DMS153 (cell line): ENCODE measurements around the gene RAD54L2.
"Not testable (repeated sequence)": the region's sequence is repeated elsewhere in the genome, so short reads cannot be mapped to it uniquely, and the experiment has no call there.

ENCODE experiments used
- DNase-seq: peaks from one replicate; lab custom pipeline; 2025; lab: John Stamatoyannopoulos, UW

RAD54L2 gene, protein sequence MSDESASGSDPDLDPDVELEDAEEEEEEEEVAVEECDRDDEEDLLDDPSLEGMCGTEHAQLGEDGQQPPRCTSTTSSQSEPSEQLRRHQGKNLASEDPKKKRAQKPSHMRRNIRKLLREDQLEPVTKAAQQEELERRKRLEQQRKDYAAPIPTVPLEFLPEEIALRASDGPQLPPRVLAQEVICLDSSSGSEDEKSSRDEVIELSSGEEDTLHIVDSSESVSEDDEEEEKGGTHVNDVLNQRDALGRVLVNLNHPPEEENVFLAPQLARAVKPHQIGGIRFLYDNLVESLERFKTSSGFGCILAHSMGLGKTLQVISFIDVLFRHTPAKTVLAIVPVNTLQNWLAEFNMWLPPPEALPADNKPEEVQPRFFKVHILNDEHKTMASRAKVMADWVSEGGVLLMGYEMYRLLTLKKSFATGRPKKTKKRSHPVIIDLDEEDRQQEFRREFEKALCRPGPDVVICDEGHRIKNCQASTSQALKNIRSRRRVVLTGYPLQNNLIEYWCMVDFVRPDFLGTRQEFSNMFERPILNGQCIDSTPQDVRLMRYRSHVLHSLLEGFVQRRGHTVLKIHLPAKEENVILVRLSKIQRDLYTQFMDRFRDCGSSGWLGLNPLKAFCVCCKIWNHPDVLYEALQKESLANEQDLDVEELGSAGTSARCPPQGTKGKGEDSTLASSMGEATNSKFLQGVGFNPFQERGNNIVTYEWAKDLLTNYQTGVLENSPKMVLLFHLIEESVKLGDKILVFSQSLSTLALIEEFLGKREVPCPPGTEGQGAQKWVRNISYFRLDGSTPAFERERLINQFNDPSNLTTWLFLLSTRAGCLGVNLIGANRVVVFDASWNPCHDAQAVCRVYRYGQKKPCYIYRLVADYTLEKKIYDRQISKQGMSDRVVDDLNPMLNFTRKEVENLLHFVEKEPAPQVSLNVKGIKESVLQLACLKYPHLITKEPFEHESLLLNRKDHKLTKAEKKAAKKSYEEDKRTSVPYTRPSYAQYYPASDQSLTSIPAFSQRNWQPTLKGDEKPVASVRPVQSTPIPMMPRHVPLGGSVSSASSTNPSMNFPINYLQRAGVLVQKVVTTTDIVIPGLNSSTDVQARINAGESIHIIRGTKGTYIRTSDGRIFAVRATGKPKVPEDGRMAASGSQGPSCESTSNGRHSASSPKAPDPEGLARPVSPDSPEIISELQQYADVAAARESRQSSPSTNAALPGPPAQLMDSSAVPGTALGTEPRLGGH (N-terminal part only)

DNA sequence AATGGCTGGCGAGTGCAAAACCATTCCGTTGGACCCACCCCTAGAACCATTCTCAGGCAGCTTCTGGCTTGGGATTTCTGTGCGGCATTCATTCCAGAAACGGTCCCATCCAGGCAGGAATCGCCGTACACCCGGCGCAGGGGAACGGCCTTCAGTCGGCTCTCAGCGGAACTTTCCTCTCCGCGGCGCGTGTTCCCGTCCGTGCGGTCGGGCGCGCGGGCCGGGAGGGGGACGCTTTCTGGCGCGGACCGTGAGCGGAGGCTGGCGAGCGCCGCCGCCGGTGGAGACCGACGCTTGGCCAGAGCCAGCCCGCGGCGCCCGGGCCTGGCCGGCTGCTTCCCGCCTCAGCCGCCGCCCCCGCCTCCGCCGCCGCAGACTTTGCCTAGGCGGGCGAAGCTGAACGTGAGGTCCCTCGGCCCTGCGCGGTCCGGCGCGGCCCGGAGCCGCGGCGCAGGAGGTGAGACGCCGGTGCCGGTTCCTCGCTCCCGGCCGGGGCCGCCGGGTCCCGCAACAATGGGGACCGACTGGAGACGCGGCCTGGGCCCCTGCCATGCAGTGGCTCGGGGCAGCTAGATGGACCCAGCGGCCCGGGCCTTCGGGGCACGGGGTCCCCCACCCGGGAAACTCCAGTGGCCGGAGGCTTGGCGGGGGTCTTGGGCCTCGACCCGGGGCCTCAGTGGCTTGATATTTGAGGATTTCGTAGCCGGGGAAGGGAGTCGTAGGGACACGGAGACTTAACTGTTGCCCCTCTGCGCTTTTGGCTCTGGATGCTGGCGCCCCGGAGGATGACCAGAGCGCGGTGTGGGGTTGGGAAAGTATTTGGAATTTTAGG, at the start of gene RAD54L2:
Gene RAD54L2, plus strand, starts transcription at position 261 of the 832 bp plus-strand sequence. CDS start 51,702 bp downstream, outside the sequence.
- DNase-seq: peak; percentile 31

DNA sequence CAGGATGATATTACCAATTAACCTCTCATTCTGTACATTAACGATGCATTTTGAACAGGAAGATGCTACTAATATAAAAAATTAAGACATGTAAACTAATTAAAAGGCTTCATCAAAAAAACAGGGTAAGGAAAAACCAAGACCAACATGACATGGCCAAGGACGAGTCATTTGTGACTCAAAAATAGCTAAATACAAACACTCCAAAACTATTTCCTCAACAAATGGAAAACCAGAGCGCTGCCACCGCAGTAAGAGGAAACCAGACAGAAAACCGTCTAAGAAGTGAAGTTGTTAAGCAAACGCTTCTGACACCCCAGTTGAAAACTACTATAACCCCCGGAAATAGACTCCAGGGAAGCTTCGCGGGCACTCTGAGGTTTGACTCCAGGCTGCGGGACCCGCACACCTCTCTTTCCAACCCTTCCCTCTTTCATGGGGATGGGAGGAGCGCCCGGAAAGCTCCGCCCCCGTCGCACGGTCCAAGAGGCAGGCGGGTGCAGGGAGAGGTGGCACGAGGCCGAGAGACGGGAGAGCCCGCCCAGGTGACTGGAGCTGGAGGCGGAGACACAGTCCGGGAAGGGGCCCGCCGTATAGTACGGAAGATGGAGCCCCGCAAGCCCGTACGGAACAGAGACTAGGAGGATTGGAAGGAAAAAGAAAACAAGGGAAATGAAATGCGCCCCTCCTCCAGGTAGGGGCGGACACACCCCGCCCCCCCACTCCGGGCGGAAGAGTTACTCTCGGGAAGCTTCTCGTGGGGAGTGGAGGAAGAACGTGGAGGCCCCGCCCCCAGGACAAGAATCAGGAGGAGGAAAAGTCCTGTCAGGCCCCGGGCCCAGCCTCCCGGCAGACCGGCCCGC, 39.4 kb upstream of the RAD54L2 start:
- DNase-seq: peak; percentile 71

DNA sequence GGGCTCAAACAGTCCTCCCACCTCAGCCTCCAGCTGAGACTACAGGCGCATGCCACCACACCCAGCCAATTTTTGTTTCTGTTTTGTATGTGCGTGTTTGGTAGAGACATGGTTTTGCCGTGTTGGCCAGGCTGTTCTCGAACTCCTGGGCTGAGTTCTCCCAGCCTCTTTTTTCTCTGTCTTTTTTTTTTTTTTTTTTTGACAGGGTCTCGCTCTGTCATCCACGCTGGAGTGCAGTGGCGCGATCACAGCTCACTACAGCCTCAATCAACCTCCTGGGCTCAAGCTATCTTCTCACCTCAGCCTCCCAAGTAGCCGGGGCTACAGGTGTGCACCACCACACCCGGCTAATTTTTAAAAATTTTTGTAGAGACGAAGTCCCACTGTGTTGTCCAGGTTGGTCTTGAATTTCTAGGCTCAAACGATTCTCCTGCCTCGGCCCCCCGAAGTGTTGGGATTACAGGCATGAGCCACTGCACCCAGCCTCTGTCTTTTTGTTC, 37.8 kb upstream of the RAD54L2 start:
- DNase-seq: no peak

DNA sequence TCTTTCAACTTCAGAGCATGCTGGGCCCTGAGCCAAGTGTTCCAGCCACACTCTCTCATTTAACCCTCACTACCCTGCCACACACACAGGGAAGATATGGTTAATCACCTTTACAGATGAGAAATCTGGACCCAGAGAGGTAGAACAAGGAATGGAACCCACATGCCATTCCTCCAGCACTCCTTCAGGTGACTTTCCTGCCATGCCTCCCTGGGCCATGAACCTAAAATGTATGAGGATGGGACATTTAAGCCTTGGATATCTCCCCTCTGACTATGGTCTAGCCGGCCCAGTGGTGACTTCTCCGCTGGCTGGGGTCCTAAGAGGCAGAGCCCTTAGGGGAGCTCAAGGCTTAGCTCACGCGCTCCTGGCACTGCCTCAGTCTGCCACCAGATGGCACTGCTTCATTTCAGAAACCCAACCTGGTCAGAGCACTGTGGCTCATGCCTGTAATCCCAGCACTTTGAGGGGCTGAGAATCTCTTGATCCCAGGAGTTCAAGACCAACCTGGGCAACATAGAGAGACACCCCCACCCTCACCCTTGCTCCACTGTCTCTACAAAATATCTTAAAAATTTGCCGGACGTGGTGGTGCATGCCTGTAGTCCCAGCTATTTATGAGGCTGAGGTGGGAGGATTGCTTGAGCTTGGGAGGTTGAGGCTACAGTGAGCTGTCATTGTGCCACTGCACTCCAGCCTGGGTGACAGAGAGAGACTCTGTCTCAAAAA, 36.5 kb upstream of the RAD54L2 start:
- DNase-seq: no peak

DNA sequence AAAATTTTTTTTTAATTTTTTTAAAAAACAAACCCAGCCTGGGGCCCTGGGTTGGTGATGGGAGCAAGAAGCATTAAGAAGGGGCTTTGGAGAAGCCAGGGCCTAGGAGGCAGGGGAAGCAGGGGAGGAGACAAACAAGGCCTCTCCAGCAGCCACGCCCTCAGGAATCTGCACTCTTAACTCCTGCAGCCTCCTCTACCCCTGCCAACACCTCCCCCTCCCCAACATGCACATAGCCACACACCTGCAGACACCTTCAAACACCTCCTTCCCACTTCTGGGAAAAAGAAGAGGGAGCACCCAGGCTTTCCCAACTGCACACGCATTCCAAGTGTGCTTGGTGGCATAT, 36.0 kb upstream of the RAD54L2 start:
- no peak for DNase-seq

DNA sequence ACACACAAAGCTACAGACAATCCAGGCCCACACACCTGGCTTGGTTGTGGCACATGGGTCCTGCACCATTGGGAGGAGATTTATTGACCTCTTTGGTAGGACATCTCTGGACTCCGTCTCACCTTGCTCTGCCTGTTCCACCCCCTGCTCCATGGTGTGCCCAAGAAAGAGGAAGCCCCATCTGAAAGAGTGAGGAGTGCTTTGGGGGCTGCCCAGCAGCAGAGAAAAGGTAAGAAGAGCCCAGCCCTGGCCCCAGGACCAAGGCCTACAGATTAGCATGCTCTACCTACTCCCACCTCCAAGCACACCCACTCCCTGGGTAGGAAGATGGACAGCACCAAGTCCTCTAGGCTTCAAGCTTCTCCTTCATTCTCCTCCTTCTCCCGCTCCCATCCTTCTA, 35.5 kb upstream of the RAD54L2 start:
- no peak for DNase-seq

DNA sequence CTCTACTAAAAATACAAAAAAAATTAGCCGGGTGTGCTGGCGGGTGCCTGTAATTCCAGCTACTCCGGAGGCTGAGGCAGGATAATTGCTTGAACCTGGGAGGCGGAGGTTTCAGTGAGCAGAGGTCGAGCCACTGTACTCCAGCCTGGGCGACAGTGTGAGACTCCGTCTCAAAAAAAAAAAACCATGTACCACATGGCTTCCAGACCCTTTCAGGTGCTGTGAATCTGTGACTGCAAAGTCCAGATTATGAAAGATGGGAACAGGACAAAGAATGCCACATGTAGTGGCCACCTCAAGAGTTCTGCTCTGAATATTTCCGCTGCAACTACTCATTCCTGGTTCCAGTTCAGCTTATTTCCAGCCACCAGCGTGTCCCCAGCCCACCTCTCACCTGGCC, 30.3 kb upstream of the RAD54L2 start:
- no peak for DNase-seq

DNA sequence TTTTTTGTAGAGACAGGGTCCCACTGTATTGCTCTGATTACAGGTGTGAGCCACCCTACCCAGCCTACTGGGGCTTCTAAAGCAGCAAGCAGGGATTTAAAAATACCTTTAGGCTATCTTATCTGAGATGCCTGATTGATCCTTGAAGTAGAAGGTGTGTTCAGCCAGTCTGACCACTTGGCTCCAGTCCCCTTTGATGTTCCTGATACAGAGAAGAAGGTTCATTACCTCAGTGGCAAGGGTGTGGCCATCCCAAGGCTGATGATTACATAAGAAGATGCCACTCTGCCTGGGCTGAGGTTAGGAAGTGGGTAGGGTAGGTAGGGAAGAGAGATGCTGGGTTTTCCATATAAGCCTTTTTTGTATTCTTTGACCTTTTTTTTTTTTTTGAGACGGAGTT, 27.5 kb upstream of the RAD54L2 start:
- no peak for DNase-seq

DNA sequence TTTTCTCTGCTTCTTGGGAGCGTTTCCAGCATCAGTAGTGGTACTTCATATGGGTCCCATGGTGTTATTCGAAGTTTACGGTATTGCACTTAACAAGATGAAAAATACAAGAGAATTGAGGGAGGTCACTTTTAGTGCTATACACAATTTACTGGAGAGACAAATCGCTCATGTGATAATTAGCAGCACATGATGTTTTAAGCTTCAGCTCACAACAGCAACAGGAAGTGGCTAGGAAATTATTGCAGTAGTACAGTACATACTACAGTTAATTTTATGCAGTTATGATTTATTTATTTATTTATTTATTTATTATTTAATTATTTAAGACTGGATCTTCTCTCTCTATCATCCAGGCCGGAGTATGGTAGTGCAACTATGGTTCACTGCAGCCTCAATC, 24.3 kb upstream of the RAD54L2 start:
- DNase-seq: no peak

DNA sequence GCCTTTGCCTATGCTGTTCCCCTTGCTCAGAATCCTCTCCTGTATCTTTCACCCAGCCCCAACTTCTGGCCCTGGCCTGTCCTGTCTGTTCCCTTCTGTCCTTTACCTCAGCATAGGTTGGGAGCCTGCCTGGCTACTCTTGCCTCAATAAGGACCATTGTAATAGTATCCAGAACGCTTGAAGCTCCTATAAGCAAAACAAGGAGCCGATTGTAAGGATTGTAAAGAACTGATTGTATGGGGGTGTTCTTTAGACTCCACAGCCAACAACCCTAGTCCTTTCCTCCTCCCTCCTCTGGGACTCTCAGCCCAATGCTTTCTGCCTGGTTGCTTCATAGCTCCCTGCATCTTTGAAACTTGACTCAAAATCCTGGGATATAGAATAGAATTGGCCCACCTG, 18.7 kb upstream of the RAD54L2 start:
- DNase-seq: no peak

DNA sequence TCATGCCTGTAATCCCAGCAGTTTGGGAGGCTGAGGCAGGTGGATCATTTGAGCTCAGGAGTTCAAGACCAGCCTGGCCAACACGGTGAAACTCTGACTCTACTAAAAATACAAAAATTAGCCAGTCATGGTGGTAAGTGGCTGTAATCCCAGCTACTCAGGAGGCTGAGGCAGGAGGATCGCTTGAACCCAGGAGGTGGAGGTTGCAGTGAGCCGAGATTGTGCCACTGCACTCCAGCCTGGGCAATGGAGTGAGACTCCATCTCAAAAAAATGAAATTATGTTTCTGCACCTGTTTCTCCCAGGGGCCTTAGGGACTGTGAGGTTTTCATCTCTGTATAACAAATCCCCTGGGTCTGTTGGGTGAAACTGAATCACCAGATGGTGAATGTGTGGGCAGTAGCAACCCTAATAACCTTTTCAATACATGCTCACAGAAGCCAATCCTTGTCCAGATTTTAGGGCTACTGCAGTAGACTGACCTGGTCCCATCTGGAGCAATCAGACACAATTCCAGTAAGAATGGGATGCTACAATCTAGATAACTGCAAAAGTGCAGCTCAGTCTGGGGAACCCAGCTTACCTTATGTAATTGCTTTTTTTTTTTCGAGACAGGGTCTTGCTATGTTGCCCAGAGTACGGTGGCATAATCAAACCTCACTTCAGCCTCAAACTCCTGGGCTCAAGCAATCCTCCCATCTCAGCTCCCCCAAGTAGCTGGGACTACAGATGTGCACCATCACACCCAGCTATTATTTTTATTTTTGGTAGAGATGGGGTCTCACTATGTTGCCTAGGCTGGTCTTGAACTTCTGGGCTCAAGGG, 17.4 kb upstream of the RAD54L2 start:
- not testable (repeated sequence) for DNase-seq

DNA sequence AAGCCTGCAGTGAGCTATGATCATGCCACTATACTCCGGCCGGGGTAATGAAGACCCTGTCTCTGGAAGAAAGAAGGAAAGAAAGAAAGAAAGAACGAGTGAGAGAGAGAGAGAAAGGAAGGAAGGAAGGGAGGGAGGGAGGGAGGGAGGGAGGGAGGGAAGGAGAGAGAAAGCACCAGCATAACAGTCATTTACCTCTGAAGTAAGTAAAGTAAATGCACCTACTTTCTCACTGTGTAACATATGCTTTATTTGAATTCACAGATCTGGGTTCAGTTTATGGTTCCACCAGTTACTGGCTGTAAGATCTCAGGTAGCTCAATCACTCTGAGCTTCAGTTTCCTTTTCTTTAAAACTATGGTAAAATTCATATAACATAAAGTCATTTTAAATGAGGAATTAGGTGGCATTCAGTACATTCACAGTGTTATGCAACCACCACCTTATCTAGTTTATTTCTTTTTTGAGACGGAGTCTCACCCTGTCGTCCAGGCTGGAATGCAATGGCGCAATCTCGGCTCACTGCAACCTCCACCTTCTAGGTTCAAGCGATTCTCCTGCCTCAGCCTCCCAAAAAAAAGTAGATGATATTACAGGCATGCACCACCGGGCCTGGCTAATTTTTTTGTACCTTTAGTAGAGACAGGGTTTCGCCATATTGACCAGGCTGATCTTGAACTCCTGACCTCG, 16.1 kb upstream of the RAD54L2 start:
- no peak for DNase-seq

DNA sequence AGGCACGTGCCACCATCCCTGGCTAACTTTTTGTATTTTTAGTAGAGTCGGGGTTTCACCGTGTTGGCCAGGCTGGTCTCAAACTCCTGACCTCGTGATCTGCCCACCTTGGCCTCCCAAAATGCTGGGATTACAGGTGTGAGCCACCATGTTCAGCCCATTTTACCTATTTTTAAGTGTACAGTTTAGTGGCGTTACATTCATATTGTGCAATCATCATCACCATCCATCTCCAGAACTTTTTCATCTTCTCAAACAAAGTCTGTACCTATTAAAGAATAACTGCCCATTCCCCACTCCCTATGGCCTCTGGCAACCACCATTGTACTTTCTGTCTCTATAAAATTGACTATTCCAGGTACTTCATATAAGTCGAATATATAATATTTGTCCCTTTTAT, 13.6 kb upstream of the RAD54L2 start:
- not testable (repeated sequence) for DNase-seq

DNA sequence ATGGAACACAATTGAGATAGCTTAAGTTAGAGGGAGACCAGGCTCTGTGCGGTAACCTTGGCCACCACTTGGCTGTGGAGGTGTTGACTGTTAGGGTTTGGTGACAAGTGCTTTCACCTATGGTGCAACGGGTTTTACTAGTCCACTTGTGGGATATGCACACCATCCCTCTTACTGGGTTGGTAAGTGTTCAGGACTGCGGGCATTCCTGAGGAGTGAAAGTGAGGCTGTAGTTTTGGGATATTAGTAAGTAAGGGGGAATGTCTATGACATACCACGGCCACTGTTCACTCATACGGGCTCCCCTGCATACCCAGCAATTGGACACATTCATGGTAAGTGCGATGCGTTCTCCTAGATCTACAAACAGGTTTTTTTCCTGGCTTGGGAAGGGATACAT, 8.0 kb upstream of the RAD54L2 start:
- DNase-seq: no peak

DNA sequence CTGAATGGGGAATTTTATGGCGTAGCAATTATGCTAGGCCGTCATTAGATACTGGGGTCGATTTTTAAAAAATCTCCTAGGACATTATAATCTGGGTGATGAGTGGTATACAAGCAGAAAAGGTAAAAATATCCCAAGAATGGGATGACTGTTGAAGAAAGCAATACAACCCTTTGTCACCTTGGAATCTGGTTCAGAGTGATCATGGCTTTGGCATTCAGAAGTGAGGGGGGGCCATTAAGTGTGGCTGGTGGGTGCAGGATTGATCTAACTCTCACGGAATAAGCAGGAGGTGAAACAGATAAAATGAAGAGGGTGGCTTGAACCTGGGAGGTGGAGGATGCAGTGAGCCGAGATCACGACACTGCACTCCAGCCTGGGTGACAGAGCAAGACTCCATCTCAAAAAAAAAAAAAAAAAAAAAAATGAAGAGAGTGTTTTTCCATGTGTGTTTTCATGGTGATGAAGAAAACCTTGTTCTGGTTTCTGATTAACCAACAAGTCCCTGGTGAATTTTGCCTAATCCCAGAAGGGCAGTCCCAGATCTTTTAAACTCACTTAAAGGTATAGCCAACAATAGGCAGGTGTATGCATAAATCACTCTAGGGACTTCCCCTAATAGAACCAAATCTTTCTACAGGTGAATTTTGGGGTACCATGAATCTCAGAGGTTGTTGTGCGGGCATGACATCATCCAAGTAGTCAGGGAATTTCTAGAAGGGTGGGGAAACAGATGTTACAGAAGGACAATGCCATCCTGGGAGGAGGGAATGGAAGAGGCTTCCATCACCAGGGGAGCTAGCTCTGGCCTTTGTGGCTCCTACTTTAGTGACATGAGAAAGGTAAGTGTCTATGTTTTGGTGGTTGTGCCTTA, 3.1 kb upstream of the RAD54L2 start:
- DNase-seq: no peak

DNA sequence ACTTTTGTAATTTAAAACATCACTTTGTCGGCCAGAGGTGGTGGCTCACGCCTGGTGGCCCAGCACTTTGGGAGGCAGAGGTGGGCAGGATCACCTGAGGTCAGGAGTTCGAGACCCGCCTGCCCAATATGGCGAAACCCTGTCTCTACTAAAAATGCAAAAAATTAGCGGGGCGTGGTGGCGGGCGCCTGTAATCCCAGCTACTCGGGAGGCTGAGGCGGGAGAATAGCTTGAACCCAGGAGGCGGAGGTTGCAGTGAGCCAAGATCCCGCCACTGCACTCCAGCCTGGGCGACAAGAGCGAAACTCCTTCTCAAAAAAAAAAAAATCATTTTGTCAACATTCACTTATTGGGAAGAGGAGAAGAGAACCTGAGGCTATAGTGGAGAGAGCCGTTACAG, 888 bp upstream of the RAD54L2 start:
- not testable (repeated sequence) for DNase-seq

DNA sequence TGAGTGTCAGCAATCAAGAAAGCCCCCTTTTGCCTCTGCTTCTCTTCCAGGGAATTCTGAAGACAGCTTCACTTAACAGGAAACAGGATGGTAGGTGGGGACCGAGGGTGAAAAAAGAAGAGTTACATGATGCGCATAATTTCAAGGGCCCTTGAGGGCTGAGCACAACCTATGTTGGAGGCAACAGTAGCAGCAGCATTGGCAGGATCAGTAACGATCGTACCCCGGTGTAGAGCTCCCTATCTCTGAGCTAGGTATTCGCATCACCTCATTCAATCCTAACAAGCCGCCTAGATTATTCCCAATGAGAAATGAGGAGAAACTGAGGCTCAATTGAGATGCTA, 432 bp upstream of the RAD54L2 start:
- no peak for DNase-seq
